NCI-H146 treated with DMSO at 0.1 percent for 48 hours (cell line): ENCODE measurements around the gene CELF4.

Source experiments
- DNase-seq: peaks from one replicate; lab custom pipeline; 2025; ENCODE audit not compliant: unreplicated experiment; lab: John Stamatoyannopoulos, UW

The CELF4 gene

DNA sequence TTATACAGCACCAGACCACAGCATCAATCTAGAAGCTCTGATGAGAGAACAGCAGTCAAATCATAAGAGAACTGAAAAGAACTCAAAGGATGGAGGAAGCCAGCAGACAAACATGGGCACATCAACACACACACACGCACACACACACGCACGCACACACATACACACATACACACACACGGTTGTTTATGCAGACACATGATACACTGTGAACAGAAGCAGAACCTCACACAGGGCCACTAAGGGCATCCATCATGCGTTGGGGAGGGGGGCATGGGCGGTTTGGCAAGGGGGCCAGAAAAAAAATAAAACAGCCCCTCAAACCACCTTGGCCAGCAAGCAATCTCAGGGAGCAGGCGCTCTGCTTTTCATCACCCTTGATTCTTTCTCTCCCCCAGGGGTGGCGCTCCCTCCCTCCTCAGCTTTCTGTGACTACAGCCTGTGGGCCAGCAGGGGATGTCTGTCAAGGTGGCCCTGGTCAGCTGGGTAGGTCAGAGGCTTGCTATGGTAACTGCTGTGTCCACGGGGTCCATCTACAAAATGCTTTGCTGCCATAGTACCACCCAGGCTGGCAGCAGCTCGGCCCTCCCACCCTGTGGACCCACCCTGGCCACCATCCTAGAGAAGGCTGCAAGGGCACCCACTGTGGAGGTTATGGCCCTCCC, 318.0 kb downstream of the CELF4 start:
- no peak for DNase-seq

DNA sequence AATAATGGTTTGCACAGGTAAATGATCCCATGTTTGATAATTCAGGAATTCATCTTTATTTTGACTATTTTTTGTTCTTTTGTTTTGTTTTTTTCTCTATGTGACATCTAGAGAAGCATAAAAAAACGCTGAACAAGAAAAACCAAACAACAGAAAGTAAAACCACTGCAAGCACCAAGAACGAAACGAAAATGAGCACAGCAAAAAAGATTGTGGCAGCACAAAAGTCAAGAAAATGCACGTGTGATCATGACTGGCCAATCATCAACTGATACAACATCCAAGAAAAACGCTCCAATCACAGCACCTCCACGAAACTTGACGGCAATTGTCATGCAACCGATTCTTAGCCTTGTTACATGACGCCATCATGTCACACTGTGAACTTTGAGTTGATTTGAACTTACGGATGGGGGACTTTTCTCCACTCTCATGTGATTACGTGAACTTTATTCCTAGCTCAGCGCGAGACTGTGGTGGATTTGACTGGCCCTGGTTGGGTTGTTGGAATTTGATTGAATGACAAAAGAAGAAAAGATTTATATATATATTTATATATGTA, 318.7 kb downstream of the CELF4 start:
- no peak for DNase-seq

DNA sequence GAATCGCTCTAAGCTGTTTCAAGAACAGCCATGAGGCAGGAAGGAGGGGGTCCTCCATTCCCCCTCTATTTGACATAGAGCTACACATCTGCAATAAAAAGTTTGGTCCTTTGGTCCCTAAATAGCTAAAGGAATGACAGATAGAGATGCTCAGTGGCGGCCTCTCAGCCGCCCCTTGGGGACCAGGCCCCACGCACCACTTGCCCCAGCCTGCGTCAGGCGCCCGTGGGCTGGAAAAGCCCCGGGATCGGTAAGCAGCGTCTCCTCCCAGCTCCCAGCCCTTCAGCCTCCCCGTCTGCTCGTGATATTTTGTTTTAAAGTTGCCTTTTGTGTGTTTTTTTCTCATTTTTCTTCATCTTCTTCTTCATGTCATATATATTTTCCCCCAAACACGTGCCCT, 321.0 kb downstream of the CELF4 start:
- no peak for DNase-seq

DNA sequence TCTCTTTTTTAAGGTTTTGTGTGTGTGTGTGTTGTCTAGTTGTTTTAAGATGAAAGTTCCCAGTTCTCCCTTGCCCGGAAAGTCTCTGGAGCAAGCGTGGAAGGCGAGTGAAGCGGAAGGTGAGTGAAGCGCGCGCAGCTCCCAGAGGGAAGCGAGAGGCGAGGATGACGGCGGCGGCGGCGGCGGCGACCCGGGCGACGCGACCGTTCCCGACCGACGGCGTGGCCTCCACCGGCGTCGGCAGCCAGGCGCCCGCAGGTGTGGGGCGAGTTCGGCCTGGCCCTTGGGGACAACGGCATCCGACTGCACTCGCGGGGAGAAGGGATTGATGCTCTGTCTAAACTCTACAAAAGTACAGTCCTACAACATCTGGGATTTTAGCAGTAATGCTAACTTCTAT, 321.9 kb downstream of the CELF4 start:
- DNase-seq, result no peak

DNA sequence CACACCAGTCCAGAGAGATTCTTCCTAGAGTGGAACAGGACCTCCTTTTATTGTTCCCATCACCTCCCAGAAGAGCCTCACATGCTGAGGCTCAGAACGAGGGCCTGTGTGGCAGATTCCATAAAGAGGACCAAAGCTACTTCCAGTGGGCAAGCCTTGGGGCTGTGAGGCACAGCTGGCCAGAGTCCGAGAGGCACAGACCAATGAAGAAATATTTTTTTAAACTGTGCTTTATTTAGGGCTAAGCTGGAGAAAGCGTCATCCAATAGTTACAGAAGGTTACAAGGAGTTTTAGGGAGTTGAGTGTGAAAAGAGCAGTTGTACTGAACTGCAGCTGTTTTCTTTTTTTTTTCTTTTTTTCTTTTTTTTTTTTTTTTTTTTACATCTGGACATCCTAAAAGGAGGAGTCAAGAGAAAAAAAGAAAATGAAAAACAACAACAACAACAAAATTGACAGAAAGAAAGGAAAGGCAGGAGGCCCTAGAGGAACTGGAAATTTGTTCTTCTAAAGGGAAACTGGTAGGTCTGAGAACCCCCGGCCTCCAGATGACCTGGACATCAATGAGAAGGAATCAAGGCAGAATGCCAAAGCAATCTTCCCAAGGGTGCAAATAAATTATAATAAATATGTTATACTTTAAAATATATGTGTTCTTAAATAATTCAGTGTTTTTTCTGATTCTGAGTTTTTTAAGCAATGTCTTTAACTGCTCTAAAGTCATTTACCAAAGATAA, 322.6 kb downstream of the CELF4 start:
- no peak for DNase-seq

DNA sequence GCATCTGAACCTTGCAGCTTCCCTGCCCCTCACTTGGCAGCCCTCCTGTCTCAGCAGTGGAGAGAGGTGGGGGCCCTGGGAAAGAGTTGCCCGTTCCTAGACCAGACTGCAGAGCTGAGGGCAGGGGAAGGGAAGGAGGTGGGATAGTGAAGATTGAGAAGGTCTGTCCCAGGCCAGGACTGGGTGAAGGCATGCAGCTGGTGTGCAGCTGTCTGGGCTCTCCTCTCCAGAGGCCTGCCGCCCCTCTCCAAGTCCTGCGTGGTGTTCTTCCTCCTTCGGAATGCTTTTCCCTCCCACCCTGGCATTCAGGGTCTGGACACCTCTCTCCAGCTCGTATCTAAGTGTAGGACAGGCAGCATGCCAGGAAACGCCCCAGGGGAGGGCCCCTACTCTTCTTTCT, 323.5 kb downstream of the CELF4 start:
- DNase-seq, result no peak

DNA sequence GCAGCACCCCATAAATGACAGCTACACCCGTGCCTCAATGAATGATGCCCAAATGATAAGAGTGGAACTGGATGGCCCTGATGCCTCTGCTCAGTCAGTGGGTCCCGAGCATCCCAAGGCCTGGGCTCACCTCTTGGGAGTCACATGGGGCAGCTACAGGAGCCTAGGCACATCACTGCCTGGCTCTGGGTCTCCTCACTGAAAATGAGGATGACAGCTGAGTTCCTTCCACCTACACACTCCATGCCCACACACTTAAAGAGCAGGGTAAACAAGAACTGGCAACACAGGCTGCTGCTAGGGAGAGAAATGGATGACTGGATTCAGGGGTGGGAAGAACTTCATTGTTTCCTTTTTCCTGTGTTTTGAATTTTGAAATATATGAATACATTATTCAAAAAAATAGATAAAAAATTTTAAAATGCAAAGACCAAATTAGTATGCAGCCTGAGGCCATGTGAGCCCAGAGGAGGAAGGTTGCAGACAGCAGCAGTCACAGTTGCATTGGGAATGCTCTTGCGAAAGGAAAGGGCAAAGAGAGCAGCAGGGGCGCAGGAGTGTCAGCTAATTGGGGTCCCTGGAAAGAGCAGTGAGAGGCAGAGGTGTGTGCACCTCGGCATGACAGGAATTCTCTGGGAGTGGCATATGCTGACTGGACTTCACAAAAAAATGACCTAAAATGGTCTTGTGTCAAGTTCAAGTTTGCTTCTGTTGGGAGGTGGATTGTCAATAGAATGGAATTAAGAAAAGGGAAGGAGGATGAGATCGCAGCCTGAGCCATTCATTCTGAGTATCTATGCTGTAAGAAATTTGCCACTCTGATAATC, 327.1 kb downstream of the CELF4 start:
- DNase-seq, result no peak

DNA sequence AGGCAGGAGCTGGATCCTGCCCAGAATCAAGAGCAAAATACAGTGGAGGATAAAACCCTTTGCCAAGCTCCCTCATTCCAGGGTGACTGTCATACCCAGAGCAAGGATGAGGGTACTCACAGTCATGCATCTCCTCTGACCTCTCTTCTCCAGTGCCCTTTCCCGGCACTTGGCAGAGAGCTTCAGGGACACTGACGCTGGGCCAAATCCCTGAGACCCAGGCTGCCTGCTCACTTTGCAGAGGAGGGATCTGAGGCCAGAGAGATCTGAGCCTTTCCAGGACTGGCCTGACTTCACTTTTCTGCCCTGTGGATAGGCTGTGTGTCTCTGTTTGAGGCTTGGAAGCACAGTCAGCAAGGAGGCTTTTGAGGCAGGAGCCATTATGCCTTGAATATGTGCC, 330.0 kb downstream of the CELF4 start:
- DNase-seq, result no peak

DNA sequence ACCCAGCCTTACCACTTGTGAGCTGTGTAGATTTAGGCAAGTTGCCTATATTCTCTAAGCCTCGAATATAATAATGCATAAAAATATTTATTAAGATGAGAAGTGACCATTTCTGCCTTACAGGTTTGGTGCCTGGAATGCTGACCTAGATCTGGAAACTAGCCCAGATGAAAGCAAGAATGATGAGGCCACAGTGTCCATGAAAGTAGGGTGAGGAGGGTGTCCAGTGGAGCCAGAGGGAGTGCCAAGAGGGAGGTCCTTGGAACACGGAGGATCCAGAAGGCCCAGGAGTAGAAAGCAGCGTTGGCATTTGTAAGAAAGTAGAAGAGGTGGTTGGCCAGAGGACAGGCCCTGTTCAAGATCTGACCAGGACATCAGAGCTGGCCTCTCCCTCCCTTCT, 334.3 kb downstream of the CELF4 start:
- DNase-seq, result no peak

DNA sequence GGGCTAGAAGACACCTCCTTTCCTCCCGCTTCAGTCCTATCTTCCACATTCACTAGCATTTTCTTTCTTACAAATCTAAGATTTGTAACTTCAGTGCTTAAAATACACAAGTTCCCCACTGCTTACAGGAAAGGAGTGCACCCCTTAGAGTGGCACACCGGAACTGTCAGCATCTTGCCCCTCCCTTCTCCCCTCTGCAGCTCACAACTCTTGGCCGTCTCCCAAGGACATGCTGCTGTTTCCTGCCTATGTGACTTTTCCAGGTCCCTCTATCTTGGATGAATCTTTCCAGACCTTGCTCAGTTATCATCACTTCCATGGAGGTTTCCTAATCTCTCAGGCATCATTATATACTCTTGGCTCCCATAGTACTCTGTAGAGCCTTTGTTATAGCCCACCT, 334.8 kb downstream of the CELF4 start:
- no peak for DNase-seq

DNA sequence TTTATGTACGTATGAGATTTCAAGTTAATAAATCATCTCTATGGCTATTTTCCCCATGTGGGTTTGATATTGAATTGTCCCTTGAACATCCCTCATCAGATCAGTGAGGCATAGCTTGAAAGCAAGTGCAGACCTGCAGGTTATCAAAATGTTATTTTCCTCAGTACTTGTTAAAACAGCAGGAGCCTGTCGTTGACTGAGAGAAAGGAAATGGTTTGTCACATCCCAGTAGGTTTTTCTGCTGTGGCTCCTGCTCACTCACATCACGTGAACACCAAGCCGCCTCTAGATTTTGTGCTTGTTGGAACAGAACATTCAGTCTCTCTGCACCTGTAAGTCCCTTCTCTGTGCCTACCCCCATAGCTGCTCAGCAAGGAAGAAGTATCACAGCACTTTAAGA, 340.3 kb downstream of the CELF4 start:
- DNase-seq, result peak; percentile 60

DNA sequence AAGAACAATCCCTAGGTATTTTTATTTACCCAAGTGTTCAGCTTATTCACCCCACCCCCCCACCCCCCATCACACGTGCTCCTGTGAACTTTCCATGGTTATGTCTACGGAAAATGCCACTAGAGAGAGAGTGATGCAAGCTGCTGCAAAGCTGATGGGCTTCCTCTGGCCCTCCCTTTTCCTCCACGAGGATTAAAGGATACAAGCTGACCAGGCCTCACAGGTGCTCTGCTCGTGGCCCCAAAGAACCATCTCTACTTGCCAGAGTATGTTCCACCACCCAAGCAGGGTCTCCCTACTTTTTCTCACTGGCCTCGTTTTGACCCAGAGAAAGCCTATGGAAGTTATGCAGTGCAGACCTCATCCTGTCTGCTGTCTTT, 342.6 kb downstream of the CELF4 start:
- no peak for DNase-seq

DNA sequence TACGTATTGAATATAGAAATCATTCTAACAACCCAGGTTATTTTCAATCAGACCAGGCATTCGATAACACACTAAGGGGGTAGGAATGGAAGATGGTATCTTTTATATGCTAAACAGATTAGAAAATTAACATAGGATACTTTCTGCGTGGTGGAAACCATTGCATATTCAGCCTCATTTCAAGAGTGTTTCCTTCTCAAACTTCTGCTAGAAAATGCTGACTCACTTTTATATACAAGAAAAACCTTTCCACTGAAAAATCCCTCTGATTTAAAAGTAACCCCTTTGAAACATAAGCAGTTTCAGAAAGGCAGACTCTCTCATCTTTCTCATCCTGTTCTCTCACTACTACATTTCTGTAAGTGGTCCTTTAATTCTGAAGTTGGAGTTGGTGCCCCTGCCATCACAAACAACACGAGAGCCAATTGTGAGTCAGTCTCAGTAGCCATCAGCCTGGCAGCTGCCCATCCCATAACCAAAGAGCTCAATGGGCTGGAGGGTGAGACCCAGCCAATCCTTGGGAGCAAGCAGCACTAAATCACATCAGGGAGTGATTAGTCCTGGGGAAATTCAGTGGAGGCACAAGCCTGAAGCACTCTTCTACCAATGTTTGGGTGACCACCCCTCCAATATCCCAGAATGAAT, 343.1 kb downstream of the CELF4 start:
- DNase-seq, result no peak

DNA sequence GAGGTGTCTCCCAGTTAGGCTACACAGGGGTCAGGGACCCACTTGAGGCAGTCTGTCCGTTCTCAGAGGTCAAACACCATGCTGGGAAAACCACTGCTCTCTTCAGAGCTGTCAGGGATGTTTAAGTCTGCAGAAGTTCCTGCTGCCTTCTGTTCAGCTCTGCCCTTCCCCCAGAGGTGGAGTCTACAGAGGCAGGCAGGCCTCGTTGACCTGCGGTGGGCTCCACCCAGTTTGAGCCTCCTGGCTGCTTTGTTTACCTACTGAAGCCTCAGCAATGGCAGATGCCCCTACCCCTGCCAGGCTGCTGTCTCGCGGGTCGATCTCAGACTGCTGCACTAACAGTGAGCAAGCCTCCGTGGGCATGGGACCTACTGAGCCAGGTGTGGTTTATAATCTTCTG, 346.3 kb downstream of the CELF4 start:
- DNase-seq, result no peak

DNA sequence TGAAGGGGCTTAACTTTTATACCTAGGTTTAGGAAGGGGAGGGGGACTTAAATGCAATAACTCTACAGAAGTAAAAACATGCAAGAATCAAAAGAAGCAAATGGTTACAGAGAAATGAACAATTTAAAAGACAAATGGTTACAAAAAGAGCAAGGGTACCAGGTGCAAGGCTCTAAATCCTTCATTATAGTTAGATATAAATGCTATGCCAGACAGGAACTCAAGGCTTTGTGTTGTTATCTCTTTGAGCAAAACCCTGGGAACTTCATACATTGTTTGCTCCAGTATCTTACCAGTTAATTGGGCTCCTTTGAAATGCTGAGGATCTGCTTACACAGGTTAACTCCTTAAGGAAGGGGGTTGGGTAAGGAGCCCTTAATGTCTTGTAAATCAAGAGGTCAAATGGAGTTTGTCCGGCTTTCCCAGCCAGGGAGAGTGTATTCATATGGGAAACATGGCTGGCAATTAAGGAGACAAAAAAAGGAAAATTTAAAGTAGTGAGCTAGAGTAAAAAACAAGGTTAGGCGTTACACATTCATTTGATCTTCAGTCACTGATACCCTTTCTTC, 347.5 kb downstream of the CELF4 start:
- no peak for DNase-seq

DNA sequence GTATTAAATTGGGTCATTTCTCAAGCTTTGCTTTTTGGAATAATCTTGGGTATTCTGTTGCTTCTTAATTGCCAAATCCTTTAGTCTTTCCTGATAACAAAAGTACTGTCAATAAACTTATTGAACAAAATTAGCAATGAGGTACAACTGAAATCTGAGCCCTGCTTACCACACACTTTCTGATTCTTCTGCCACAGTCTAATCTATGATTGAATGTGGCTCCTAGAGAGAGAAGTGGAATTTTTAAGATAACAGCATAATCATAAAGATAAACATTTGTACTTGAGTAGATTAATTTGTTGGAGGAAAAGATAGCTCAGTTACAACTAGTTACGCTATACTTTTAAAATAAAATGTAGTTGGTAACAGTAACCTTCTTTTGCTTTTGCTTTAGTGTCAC, 354.8 kb downstream of the CELF4 start:
- no peak for DNase-seq

DNA sequence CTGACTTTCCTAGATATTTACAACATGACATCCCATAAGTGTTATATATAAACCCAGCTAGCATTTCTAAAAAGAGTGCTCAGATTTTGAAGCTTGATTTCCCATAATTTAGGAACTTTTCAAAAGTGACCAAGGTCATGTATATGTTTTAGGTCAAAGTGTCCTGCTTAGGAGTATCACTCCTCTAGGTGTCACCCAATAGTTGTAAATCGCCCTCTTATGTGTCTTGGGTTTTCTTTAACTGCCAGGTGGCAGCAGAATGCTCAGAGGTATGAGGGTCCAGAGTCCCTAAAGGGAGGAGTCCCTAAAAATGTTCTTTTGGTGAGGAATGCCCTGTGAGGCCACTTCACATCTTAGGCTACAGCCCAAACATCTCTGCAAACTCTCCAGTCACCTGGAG, 358.3 kb downstream of the CELF4 start:
- no peak for DNase-seq

DNA sequence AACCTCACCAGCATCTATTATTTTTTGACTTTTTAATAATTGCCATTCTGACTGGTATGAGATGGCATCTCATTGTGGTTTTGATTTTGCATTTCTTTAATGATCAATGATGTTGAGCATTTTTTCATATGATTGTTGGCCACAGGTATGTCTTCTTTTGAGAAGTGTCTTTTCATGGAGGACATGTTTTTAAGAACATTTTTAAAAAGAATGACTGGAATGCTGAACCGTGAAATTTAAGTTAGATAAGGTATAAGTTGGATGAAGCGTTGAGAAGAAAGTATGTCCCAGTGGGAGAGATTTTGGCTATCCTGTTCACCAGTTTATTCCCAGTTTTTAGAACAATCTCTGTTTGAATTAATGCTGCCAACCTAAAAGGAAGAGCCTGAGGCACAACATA, 365.9 kb downstream of the CELF4 start:
- no peak for DNase-seq
